Measurements from ENCODE around the gene TNKS1BP1. TPM values are rescaled to one million over a fixed set of nuclear protein-coding genes. Genes with fewer than 3 reads are reported as not detected.

The TNKS1BP1 gene, protein sequence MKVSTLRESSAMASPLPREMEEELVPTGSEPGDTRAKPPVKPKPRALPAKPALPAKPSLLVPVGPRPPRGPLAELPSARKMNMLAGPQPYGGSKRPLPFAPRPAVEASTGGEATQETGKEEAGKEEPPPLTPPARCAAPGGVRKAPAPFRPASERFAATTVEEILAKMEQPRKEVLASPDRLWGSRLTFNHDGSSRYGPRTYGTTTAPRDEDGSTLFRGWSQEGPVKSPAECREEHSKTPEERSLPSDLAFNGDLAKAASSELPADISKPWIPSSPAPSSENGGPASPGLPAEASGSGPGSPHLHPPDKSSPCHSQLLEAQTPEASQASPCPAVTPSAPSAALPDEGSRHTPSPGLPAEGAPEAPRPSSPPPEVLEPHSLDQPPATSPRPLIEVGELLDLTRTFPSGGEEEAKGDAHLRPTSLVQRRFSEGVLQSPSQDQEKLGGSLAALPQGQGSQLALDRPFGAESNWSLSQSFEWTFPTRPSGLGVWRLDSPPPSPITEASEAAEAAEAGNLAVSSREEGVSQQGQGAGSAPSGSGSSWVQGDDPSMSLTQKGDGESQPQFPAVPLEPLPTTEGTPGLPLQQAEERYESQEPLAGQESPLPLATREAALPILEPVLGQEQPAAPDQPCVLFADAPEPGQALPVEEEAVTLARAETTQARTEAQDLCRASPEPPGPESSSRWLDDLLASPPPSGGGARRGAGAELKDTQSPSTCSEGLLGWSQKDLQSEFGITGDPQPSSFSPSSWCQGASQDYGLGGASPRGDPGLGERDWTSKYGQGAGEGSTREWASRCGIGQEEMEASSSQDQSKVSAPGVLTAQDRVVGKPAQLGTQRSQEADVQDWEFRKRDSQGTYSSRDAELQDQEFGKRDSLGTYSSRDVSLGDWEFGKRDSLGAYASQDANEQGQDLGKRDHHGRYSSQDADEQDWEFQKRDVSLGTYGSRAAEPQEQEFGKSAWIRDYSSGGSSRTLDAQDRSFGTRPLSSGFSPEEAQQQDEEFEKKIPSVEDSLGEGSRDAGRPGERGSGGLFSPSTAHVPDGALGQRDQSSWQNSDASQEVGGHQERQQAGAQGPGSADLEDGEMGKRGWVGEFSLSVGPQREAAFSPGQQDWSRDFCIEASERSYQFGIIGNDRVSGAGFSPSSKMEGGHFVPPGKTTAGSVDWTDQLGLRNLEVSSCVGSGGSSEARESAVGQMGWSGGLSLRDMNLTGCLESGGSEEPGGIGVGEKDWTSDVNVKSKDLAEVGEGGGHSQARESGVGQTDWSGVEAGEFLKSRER (N-terminal part only)
- total RNA-seq: 22.8 TPM
- polyA plus RNA-seq: 237 TPM
- long read RNA-seq, donor 1: 0 reads
- long read RNA-seq, donor 2: 0 reads
- long read RNA-seq, donor 3, full-length matches to known transcripts: 7 of 22 reads
- long read RNA-seq, donor 3, partial matches to known transcripts: 15 of 22 reads
- long read RNA-seq, donor 3, other reads (novel, unspliced or antisense): 0 of 22 reads
- long read RNA-seq, donor 4: 0 reads
- long read RNA-seq, donor 5, partial matches to known transcripts: 11 of 14 reads
- long read RNA-seq, donor 5, other reads (novel, unspliced or antisense): 0 of 14 reads
- long read RNA-seq, donor 6, partial matches to known transcripts: 5 of 5 reads
- long read RNA-seq, donor 6, other reads (novel, unspliced or antisense): 0 of 5 reads
- long read RNA-seq, donor 7, partial matches to known transcripts: 6 of 8 reads
- long read RNA-seq, donor 7, other reads (novel, unspliced or antisense): 0 of 8 reads
- long read RNA-seq, donor 8, partial matches to known transcripts: 11 of 13 reads
- long read RNA-seq, donor 8, other reads (novel, unspliced or antisense): 0 of 13 reads
- long read RNA-seq, donor 9, partial matches to known transcripts: 0 of 2 reads
- long read RNA-seq, donor 9, other reads (novel, unspliced or antisense): 0 of 2 reads
- long read RNA-seq, donor 10, partial matches to known transcripts: 18 of 18 reads
- long read RNA-seq, donor 10, other reads (novel, unspliced or antisense): 0 of 18 reads

DNA sequence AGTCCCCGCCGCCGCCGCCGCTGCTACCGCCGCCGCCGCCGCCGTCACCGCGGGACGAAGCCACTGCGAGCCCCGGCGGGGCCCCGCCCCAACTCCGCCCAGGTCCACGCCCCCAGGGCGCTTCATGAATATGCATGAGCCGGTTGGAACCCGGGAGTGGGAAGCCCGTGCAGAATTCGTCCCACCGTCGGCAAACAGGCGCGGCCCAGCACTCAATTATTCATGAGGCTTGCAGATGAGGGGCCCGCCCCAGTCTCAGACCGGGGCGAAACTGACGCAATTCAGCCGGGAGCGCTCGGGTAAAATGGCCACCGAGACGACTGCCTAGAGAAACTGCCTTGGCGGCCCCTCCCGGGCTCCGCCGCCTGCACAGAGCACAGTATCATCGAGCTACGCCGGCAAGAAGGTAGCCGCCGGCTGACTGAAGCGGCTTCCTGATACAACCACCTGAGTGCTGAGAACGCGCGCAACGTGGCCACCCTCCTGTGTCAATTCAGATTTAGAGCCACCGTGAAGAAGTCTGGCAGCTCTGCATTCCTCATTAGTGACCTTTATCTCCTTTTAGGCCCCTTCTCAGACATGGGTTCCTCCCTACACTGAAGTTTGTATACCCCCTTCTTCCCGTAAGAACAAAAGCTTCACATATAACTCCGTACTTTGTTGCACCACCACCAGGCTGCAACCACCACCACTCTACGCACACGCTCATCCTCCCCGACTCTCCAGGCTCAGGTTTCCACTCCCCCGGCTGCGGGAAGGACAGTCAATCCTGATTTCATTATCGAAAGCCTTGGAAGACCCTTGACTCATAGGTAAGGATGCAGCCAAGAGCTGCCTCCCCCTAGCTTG, at the start of gene TNKS1BP1:
Gene TNKS1BP1 (minus strand): TSS at position 67 of the 849 bp plus-strand sequence. CDS start 3,067 bp downstream, outside the sequence.
- Histone ChIP-seq H3K27me3 (ENCODE audit: control insufficient read depth in 2 of 2, insufficient read depth in 1 of 2, low read length in 1 of 2) (no peaks in the 10 kb centered on the region), H3K4me1 (ENCODE audit: control insufficient read depth in 2 of 2, insufficient read depth in 2 of 2, low read length in 2 of 2) (peaks cover 17 to 23% of the 10 kb centered on the region in 2 donors), H3K36me3 (ENCODE audit: control insufficient read depth in 2 of 2, insufficient read depth in 2 of 2, low read length in 1 of 2) (peaks cover 35 to 42% of the 10 kb centered on the region in 2 donors), H3K27ac (ENCODE audit: low read depth in 1 of 2, low read length in 1 of 2) (peak within 1 kb of the TSS; percentile 90 to 96), H3K4me3 (ENCODE audit: low read length in 2 of 2) (peak within 1 kb of the TSS; percentile 73 to 79), H3K9me3 (ENCODE audit: control insufficient read depth in 2 of 2, insufficient read depth in 1 of 2, low read length in 1 of 2) (no peaks in the 10 kb centered on the region)
- WGBS: 4% methylated on average over 61 of the region's 61 CpGs
- peak in 8 of 9 donors; percentile 66 to 92 (median 82) for DNase-seq (ENCODE audit: low read depth in 6 of 9, low spot score in 9 of 9)

DNA sequence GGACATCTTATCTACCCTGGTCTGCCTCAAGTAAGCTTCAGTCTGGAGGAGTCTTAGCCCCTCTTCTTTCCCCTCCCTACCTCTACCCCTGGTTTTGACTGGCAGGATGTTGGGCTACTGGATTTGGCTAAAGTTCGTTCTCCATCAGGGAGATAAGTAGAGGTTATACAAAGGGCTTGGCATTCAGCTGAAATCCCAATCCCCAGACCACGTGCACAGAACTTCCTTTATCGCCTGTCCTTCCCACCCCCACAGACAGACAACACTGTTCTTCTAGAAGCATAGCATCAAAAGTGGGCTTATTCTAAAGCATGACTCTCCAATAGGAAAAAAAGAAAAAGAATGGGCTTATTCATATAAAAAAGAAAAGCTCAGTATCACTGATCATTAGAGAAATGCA, 48.4 kb upstream of the TNKS1BP1 start:
- no peaks in the 10 kb centered on the region for H3K36me3 ChIP-seq (ENCODE audit: control insufficient read depth in 2 of 2, insufficient read depth in 2 of 2, low read length in 1 of 2)
- no peak overlapping the region for H3K27ac ChIP-seq (ENCODE audit: low read depth in 1 of 2, low read length in 1 of 2)
- peaks cover 0 to under 1% of the 10 kb centered on the region in 2 donors for H3K27me3 ChIP-seq (ENCODE audit: control insufficient read depth in 2 of 2, insufficient read depth in 1 of 2, low read length in 1 of 2)
- no peak for DNase-seq (ENCODE audit: low read depth in 6 of 9, low spot score in 9 of 9)
- H3K9me3 ChIP-seq (ENCODE audit: control insufficient read depth in 2 of 2, insufficient read depth in 1 of 2, low read length in 1 of 2): peaks cover 0 to 1% of the 10 kb centered on the region in 2 donors
- no peak overlapping the region for H3K4me3 ChIP-seq (ENCODE audit: low read length in 2 of 2)
- WGBS: 87% methylated on average over 3 of the region's 3 CpGs
- no peaks in the 10 kb centered on the region for H3K4me1 ChIP-seq (ENCODE audit: control insufficient read depth in 2 of 2, insufficient read depth in 2 of 2, low read length in 2 of 2)

DNA sequence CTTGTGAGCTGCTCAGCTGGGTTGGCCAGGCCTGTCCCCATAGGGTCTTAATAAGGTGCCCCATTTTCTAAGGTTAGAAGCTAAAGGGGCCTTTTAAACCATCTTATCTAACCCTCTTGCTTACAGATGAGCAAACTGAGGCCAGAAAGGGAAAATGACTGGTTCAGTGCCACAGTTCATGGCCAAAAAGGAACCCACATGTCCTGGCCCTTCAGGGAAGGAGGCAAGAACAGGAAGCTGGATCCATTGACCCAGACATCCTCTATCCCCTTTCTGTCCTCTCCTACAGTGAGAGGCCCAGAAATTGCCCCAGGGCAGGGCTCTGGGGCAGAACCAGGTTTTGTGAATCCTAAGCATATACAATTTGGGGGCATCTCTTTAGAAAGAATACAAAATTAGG, 46.2 kb upstream of the TNKS1BP1 start:
- DNase-seq (ENCODE audit: low read depth in 6 of 9, low spot score in 9 of 9): no peak
- Histone ChIP-seq H3K36me3 (ENCODE audit: control insufficient read depth in 2 of 2, insufficient read depth in 2 of 2, low read length in 1 of 2) (no peaks in the 10 kb centered on the region), H3K4me3 (ENCODE audit: low read length in 2 of 2) (no peak overlapping the region), H3K27me3 (ENCODE audit: control insufficient read depth in 2 of 2, insufficient read depth in 1 of 2, low read length in 1 of 2) (peaks cover 0 to 2% of the 10 kb centered on the region in 2 donors), H3K9me3 (ENCODE audit: control insufficient read depth in 2 of 2, insufficient read depth in 1 of 2, low read length in 1 of 2) (no peaks in the 10 kb centered on the region), H3K4me1 (ENCODE audit: control insufficient read depth in 2 of 2, insufficient read depth in 2 of 2, low read length in 2 of 2) (no peaks in the 10 kb centered on the region), H3K27ac (ENCODE audit: low read depth in 1 of 2, low read length in 1 of 2) (no peak overlapping the region)

DNA sequence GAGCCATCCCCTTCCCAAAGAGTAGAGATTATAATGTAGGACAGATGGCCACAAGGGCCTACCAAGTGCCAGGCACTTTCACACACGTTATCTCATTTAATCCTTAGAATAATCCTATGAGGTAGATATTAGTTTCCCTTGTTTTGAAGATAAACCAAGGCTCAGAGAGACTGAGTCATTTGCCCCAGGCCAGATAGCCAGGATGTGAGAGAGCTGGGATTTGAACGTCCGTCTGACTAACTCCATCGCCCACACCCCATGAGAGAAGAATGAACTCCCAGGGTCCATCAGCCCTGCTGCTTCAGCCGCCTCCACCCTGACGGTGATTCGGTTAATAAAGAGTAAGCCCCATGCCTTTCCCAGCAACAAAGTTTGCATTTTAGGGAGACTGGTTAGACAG, 45.5 kb upstream of the TNKS1BP1 start:
- no peaks in the 10 kb centered on the region for H3K9me3 ChIP-seq (ENCODE audit: control insufficient read depth in 2 of 2, insufficient read depth in 1 of 2, low read length in 1 of 2)
- 98% methylated on average over 7 of the region's 7 CpGs for WGBS
- H3K27me3 ChIP-seq (ENCODE audit: control insufficient read depth in 2 of 2, insufficient read depth in 1 of 2, low read length in 1 of 2): peaks cover 0 to 2% of the 10 kb centered on the region in 2 donors
- no peaks in the 10 kb centered on the region for H3K4me1 ChIP-seq (ENCODE audit: control insufficient read depth in 2 of 2, insufficient read depth in 2 of 2, low read length in 2 of 2)
- H3K4me3 ChIP-seq (ENCODE audit: low read length in 2 of 2): no peak overlapping the region
- H3K36me3 ChIP-seq (ENCODE audit: control insufficient read depth in 2 of 2, insufficient read depth in 2 of 2, low read length in 1 of 2): no peaks in the 10 kb centered on the region
- no peak overlapping the region for H3K27ac ChIP-seq (ENCODE audit: low read depth in 1 of 2, low read length in 1 of 2)
- no peak for DNase-seq (ENCODE audit: low read depth in 6 of 9, low spot score in 9 of 9)

DNA sequence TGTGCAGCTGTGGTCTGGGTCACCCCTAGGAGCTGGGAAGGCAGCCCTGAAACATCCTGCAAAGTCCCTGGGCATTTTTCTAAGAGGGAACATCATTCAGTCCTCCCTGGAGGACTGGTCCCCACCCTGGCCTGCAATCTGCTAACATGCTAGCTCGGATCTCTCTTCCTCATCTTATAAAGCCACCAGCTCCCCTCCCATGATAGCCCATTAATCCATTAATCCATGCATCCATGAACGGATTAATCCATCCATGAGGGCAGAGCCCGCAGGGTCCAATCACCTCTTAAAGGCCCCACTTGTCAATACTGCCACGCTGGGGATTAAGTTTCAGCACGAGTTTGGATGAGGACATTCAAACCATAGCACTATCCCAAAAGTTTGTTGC, 44.1 kb upstream of the TNKS1BP1 start:
- no peak overlapping the region for H3K27ac ChIP-seq (ENCODE audit: low read depth in 1 of 2, low read length in 1 of 2)
- H3K4me3 ChIP-seq (ENCODE audit: low read length in 2 of 2): no peak overlapping the region
- H3K4me1 ChIP-seq (ENCODE audit: control insufficient read depth in 2 of 2, insufficient read depth in 2 of 2, low read length in 2 of 2): no peaks in the 10 kb centered on the region
- 86% methylated on average over 5 of the region's 5 CpGs for whole genome bisulfite sequencing
- no peaks in the 10 kb centered on the region for H3K36me3 ChIP-seq (ENCODE audit: control insufficient read depth in 2 of 2, insufficient read depth in 2 of 2, low read length in 1 of 2)
- DNase-seq (ENCODE audit: low read depth in 6 of 9, low spot score in 9 of 9): no peak
- peaks cover 0 to 2% of the 10 kb centered on the region in 2 donors for H3K27me3 ChIP-seq (ENCODE audit: control insufficient read depth in 2 of 2, insufficient read depth in 1 of 2, low read length in 1 of 2)
- no peaks in the 10 kb centered on the region for H3K9me3 ChIP-seq (ENCODE audit: control insufficient read depth in 2 of 2, insufficient read depth in 1 of 2, low read length in 1 of 2)

DNA sequence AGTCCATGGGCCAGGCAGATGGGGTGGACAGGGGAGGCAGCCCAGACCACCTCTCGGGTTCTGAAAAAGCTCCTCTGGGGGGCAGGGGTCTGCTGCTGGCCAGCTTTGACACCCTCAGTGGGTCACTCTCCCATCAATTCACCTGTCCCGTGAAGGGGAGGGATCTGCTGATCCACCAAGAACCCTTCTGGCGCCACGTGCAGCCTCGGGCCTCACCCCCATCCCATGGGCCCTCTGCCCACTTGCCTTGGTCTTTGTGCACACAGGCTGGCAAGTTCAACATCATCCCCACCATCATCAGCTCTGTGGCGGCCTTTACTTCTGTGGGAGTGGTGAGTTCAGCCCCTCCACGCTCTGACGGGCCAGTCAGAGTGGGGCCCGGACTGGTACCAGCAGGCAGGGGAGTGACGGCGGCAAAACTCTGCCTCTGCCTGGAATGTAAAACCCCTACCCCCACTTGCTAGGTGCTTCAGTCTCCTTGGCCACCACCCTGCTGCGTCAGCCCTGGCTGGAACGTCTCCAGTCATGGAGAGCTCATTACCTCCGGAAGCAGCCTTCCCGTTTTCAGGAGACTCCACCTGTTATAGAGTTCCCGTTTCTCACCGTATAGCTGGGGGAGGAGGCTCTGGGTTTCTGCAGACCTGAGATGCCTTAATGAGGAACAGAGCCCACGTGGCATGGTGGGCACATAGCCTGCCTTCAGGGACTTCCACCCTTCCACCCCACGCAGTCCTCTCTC, 43.5 kb upstream of the TNKS1BP1 start:
- WGBS: 65% methylated on average over 19 of the region's 19 CpGs
- Histone ChIP-seq H3K4me1 (ENCODE audit: control insufficient read depth in 2 of 2, insufficient read depth in 2 of 2, low read length in 2 of 2) (no peaks in the 10 kb centered on the region), H3K27me3 (ENCODE audit: control insufficient read depth in 2 of 2, insufficient read depth in 1 of 2, low read length in 1 of 2) (peaks cover 0 to 2% of the 10 kb centered on the region in 2 donors), H3K4me3 (ENCODE audit: low read length in 2 of 2) (no peak overlapping the region), H3K36me3 (ENCODE audit: control insufficient read depth in 2 of 2, insufficient read depth in 2 of 2, low read length in 1 of 2) (no peaks in the 10 kb centered on the region), H3K9me3 (ENCODE audit: control insufficient read depth in 2 of 2, insufficient read depth in 1 of 2, low read length in 1 of 2) (no peaks in the 10 kb centered on the region), H3K27ac (ENCODE audit: low read depth in 1 of 2, low read length in 1 of 2) (no peak overlapping the region)
- no peak for DNase-seq (ENCODE audit: low read depth in 6 of 9, low spot score in 9 of 9)
